ENCODE results near the gene MYCN.

MYCN gene

GRCh38 chr2:15971351-15971750 is 31.0 kb downstream of the MYCN start:
- Histone ChIP-seq H3F3A (ENCODE audit: insufficient read depth, low read length) (no peaks in the 10 kb centered on the region), H3K4me3 (ENCODE audit: low read length) (no peak overlapping the region), H3K4me1 (ENCODE audit: low read length) (no peaks in the 10 kb centered on the region), H3K9me3 (replicated peaks; ENCODE audit: insufficient read depth, low read length) (no peaks in the 10 kb centered on the region), H3K4me2 (ENCODE audit: low read depth, low read length) (no peak overlapping the region), H3K9ac (ENCODE audit: low read length) (no peak overlapping the region), H3K79me2 (ENCODE audit: low read length) (no peaks in the 10 kb centered on the region), H2AFZ (ENCODE audit: low read length) (no peak overlapping the region), H3K9me2 (replicated peaks; ENCODE audit: insufficient read depth, low read length) (no peaks in the 10 kb centered on the region), H4K20me1 (ENCODE audit: insufficient read depth, low read length) (no peaks in the 10 kb centered on the region), H3K36me3 (replicated peaks; ENCODE audit: insufficient read depth, low read length) (no peaks in the 10 kb centered on the region), H3K27me3 (replicated peaks; ENCODE audit: insufficient read depth, low read length) (no peaks in the 10 kb centered on the region), H3K27ac (ENCODE audit: low read length) (no peak overlapping the region)
- TF ChIP-seq EZH2 (optimal IDR thresholded peaks at IDR 0.05; ENCODE audit: low read depth, low read length) (no peak), EZH2phosphoT487 (IDR thresholded peaks at IDR 0.05; ENCODE audit: low read length) (no peak)
- TF ChIP-seq, protein P1, sequence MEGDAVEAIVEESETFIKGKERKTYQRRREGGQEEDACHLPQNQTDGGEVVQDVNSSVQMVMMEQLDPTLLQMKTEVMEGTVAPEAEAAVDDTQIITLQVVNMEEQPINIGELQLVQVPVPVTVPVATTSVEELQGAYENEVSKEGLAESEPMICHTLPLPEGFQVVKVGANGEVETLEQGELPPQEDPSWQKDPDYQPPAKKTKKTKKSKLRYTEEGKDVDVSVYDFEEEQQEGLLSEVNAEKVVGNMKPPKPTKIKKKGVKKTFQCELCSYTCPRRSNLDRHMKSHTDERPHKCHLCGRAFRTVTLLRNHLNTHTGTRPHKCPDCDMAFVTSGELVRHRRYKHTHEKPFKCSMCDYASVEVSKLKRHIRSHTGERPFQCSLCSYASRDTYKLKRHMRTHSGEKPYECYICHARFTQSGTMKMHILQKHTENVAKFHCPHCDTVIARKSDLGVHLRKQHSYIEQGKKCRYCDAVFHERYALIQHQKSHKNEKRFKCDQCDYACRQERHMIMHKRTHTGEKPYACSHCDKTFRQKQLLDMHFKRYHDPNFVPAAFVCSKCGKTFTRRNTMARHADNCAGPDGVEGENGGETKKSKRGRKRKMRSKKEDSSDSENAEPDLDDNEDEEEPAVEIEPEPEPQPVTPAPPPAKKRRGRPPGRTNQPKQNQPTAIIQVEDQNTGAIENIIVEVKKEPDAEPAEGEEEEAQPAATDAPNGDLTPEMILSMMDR (IDR thresholded peaks at IDR 0.05; ENCODE audit: low read length), result no peak
- DNase-seq, result no peak

DNA sequence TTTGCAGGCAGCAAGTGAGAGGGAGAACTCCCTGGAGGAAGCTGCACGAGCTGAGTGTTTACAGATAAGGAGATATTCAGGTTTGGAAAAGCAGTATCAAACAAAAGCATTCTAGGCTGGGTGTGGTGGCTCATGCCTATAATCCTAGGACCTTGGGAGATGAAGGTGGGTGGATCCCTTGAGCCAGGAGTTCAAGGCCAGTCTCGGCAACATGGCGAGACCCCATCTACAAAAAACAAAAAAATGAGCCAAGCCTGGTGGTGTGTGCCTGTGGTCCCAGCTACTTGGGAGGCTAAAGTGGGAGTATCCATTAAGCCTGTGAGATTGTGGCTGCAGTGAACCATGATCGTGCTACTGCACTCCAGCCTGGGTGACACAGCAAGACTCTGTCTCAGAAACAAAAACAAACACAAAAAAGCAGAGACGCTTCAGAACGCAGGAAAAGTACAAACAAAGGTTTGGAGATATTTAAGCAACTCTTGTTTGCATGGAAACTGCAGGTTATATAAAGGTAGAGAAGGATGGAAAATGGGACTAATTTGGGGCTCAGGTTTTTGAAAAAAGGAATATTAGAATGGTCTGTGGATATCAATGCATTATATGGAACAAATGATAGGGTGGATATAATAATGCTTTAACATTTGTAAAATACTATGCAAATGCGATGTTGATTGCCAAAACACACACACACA is 31.6 kb downstream of the MYCN start:
- no peaks in the 10 kb centered on the region for H3K9me3 ChIP-seq (replicated peaks; ENCODE audit: insufficient read depth, low read length)
- no peak for DNase-seq
- H3K36me3 ChIP-seq (replicated peaks; ENCODE audit: insufficient read depth, low read length), result no peaks in the 10 kb centered on the region
- TF ChIP-seq, protein P1 (IDR thresholded peaks at IDR 0.05; ENCODE audit: low read length), result no peak
- TF ChIP-seq EZH2 (optimal IDR thresholded peaks at IDR 0.05; ENCODE audit: low read depth, low read length) (no peak), EZH2phosphoT487 (IDR thresholded peaks at IDR 0.05; ENCODE audit: low read length) (no peak)
- no peaks in the 10 kb centered on the region for H3F3A ChIP-seq (ENCODE audit: insufficient read depth, low read length)
- no peak overlapping the region for H3K27ac ChIP-seq (ENCODE audit: low read length)
- no peak overlapping the region for H3K4me2 ChIP-seq (ENCODE audit: low read depth, low read length)
- no peaks in the 10 kb centered on the region for H3K79me2 ChIP-seq (ENCODE audit: low read length)
- H3K4me3 ChIP-seq (ENCODE audit: low read length), result no peak overlapping the region
- H3K9ac ChIP-seq (ENCODE audit: low read length), result no peak overlapping the region
- no peak overlapping the region for H2AFZ ChIP-seq (ENCODE audit: low read length)
- no peaks in the 10 kb centered on the region for H3K4me1 ChIP-seq (ENCODE audit: low read length)
- no peaks in the 10 kb centered on the region for H3K27me3 ChIP-seq (replicated peaks; ENCODE audit: insufficient read depth, low read length)
- H3K9me2 ChIP-seq (replicated peaks; ENCODE audit: insufficient read depth, low read length), result no peaks in the 10 kb centered on the region
- H4K20me1 ChIP-seq (ENCODE audit: insufficient read depth, low read length), result no peaks in the 10 kb centered on the region

- H3K4me3 ChIP-seq (ENCODE audit: low read length), result no peak overlapping the region
- no peaks in the 10 kb centered on the region for H3K9me3 ChIP-seq (replicated peaks; ENCODE audit: insufficient read depth, low read length)
- H3K4me2 ChIP-seq (ENCODE audit: low read depth, low read length), result no peak overlapping the region
- H3K79me2 ChIP-seq (ENCODE audit: low read length), result no peaks in the 10 kb centered on the region
- TF ChIP-seq EZH2 (optimal IDR thresholded peaks at IDR 0.05; ENCODE audit: low read depth, low read length), result no peak
- TF ChIP-seq, protein P1 (IDR thresholded peaks at IDR 0.05; ENCODE audit: low read length), result no peak
- TF ChIP-seq EZH2phosphoT487 (IDR thresholded peaks at IDR 0.05; ENCODE audit: low read length), result no peak
- no peak overlapping the region for H3K9ac ChIP-seq (ENCODE audit: low read length)
- H3K4me1 ChIP-seq (ENCODE audit: low read length), result no peaks in the 10 kb centered on the region
- peak; percentile 9 for DNase-seq
- no peaks in the 10 kb centered on the region for H3K36me3 ChIP-seq (replicated peaks; ENCODE audit: insufficient read depth, low read length)
- H3K27me3 ChIP-seq (replicated peaks; ENCODE audit: insufficient read depth, low read length), result no peaks in the 10 kb centered on the region
- H3K9me2 ChIP-seq (replicated peaks; ENCODE audit: insufficient read depth, low read length), result no peaks in the 10 kb centered on the region
- H4K20me1 ChIP-seq (ENCODE audit: insufficient read depth, low read length), result no peaks in the 10 kb centered on the region
- no peak overlapping the region for H2AFZ ChIP-seq (ENCODE audit: low read length)
- no peaks in the 10 kb centered on the region for H3F3A ChIP-seq (ENCODE audit: insufficient read depth, low read length)
- H3K27ac ChIP-seq (ENCODE audit: low read length), result no peak overlapping the region
Observed at GRCh38 chr2:15973481-15974401, 33.4 kb downstream of the MYCN start.
